Fibroblast of villous mesenchyme (primary cell): ENCODE data around the gene CCDC185. TPM values are rescaled to one million over a fixed set of nuclear protein-coding genes. Genes with fewer than 3 reads are reported as not detected.

Experiments used
- DNase-seq: peaks from one replicate; pipeline ENCODE4 v3.0.0-alpha.2; 2010; ENCODE audit warnings: low read depth
- H3K4me3 ChIP-seq: 2 replicates; pipeline ENCODE4 v1.5.1; 2011; ENCODE audit warnings: low read depth, mild to moderate bottlenecking, low read length
- total RNA-seq: library from RNA; depleted of rRNA; stranded (reverse); fragments of >200 nt; gene quantifications from 2 replicates; pipeline ENCODE4 v1.2.3, GENCODE V29; 2012
- TF ChIP-seq, protein P1 (sequence below): IDR thresholded peaks from 2 replicates; pipeline ENCODE4 v1.5.1; 2012; ENCODE audit warnings: low read depth, mild to moderate bottlenecking, low read length; ENCODE audit not compliant: insufficient read depth

Gene CCDC185
- total RNA-seq = not detected in 2 replicates

DNA sequence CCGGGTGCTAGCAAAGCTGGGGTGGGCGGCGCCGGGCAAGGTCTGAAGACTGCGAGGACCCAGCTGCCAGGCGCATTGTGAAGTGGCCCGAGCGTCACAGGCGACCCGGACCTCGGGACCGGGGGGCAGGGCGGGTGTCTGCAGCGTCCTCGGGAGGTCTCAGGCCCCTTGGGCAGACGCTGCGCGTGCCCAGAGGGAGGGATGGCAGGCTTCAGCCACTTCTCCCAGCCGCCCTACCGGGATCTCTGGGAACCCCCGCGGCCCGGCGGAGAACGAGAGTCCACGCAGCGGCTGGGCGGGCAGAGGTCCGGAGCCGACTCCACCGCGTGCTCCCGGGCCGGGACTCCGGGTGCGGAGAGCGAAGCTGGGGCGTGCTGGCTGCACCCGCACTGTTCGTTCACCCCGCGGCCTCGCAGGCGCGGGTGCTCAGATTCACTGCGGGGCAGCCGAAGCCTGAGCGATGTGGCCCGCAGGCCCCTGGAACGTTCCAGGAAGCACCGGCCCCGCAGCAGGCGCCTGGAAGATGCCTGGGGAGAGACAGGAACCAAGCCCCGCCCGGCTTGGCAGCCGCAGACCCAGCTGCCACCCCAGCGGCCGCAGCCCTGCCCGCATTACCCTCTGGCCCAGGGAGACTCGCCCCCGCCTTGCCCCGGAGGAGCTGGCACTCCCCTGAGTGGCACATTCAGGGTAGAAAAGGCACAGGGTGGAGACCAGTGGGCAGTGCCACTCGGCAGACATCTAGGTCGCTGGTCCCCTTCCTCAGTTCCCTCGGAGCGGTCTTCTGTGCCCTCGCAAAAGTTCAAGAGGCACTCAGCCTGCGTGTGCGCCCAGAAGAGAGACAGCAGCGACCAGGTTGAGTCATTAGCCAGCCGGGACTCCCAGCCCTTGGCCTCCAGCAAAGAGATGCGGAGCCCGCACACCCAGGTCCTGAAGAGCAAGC lies at the start of gene CCDC185:
Gene CCDC185 (plus strand): TSS at position 141 of the 940 bp plus-strand sequence. CDS start 61 bp downstream, at position 202.
- TF ChIP-seq, protein P1, sequence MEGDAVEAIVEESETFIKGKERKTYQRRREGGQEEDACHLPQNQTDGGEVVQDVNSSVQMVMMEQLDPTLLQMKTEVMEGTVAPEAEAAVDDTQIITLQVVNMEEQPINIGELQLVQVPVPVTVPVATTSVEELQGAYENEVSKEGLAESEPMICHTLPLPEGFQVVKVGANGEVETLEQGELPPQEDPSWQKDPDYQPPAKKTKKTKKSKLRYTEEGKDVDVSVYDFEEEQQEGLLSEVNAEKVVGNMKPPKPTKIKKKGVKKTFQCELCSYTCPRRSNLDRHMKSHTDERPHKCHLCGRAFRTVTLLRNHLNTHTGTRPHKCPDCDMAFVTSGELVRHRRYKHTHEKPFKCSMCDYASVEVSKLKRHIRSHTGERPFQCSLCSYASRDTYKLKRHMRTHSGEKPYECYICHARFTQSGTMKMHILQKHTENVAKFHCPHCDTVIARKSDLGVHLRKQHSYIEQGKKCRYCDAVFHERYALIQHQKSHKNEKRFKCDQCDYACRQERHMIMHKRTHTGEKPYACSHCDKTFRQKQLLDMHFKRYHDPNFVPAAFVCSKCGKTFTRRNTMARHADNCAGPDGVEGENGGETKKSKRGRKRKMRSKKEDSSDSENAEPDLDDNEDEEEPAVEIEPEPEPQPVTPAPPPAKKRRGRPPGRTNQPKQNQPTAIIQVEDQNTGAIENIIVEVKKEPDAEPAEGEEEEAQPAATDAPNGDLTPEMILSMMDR = no peak
- DNase-seq = no peak
- no peak within 1 kb of the TSS for H3K4me3 ChIP-seq

DNA sequence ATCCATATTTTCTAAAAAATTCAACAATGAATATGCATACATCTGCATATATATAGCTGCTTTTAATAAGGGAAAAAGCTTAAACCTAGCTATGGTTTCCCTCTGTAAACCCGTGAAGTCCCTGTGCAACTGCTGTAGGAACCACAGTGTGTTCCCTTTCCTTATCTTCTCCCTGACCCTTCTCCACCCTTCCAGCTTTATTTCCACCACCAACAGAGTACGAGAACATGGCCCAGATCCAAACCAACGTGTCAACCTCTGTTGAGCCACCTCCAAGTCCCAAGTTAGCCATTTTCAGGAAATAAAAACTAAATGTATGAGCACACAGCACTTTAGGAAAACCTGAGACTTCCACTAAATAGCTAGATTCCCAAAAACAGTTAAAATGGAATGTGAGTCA lies 49.5 kb upstream of the CCDC185 start:
- no peak overlapping the region for H3K4me3 ChIP-seq
- TF ChIP-seq, protein P1 = no peak
- DNase-seq = no peak

DNA sequence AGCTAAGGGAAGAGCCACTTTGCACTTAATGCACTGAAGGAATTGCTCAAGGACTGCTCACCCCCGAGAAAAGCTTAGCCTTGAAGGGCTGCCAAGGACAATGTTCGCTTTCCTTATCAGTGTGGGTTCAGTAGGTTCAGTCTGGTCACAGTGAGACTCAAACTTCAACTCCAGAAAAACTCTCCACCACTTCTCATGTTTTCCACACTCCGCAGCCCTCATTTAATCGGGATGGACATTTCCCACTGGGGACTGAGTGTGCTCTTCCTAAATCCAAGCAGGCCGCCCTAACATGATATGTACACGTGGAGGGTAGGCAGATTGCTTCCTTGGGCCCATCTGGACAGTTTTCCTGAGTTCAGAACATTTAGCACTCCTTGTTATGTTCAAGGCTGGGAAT lies 48.7 kb upstream of the CCDC185 start:
- no peak for DNase-seq
- TF ChIP-seq, protein P1 = no peak
- no peak overlapping the region for H3K4me3 ChIP-seq

DNA sequence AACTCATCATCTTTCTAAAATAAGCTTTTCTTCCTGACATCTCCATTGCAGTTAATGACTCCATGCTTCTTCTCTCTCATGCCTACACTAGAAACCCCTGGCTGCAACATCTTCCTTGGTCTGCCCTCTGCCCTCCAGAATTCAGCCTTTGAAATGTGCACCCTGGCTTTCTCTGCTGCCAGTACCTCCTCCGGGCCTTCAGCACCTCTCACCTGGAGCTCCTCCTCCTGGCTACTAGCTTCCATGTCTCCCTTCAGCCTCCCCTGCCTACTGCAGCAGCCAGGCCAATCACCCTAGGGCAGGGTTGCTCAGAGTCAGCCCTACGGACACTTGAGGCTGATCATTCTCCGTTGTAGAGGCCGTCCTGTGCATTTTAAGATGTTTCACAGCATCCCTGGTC lies 47.5 kb upstream of the CCDC185 start:
- TF ChIP-seq, protein P1 = no peak
- DNase-seq = no peak
- H3K4me3 ChIP-seq = no peak overlapping the region

DNA sequence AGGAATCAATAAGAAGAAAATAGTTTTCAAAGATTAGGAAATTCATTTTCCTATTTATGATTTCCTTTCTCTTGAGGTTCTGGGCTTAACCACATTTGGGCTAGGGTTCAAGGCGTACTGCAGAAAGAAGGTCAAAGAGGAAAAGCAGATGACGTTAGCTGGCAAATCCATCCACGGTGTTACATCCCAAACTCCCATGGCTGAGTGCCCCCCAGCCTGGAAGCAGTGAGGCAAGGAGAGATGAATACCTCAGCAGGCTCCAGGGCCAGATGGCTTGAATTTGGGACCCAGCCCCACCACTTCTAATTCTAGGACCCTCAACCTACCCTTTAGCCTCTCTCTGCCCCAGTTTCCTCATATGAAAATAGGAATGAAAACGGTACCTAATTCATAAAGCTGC lies 46.9 kb upstream of the CCDC185 start:
- H3K4me3 ChIP-seq = no peak overlapping the region
- TF ChIP-seq, protein P1 = no peak
- no peak for DNase-seq

DNA sequence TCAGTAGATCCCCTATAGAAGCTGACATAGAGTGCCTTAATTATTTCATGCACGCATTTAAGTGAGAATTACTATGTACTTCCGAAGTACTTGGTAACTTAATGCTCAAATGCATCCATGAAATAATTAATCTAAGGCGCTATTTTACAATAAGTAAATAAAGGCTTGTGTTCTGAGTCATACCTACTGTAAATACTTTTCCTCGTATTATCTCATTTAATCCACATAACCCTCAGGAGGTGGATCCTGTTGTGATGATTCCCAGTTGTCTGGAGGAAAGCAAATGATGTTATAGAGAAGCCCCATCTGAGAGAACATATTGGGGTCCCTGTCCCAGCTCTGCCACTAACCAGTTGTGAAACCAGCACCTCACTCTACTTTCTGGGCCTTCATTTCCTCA lies 45.6 kb upstream of the CCDC185 start:
- TF ChIP-seq, protein P1 = no peak
- DNase-seq = no peak
- H3K4me3 ChIP-seq = no peak overlapping the region
